Kidney (tissue), 14 donors: ENCODE results near the gene DHX30. TPM values are rescaled to one million over a fixed set of nuclear protein-coding genes. Genes with fewer than 3 reads are reported as not detected.
A peak's percentile ranks its signal among the peaks of the same experiment; 100 is the strongest.

Experiments used
- DNase-seq, 5 donors: peaks; one replicate each; pipeline ENCODE4 v3.0.0-alpha.2; 2013 to 2020
- FAIRE-seq: peaks from 2 replicates; lab custom pipeline; 2012; peaks lifted over from hg19 to GRCh38; lab: Jason Lieb, UNC
- H3K27ac ChIP-seq, 2 donors: one replicate each; pipeline ENCODE4 v1.7.0; 2013; ENCODE audit warnings: low read depth in 2 of 2, low read length in 2 of 2, inconsistent platforms in 1 of 2
- H3K27me3 ChIP-seq: one replicate; pipeline ENCODE4 v1.7.1; 2013; ENCODE audit warnings: low read length, inconsistent platforms; ENCODE audit not compliant: control insufficient read depth, insufficient read depth
- H3K36me3 ChIP-seq, 3 donors: one replicate each; pipeline versions ENCODE4 v1.7.0 to v1.7.1; 2013; ENCODE audit warnings: low read length in 3 of 3, control low read depth in 1 of 3, inconsistent platforms in 1 of 3; ENCODE audit not compliant: insufficient read depth in 3 of 3, control insufficient read depth in 2 of 3
- H3K4me1 ChIP-seq, 3 donors: one replicate each; pipeline versions ENCODE4 v1.7.0 to v1.7.1; 2013; ENCODE audit warnings: low read length in 3 of 3, inconsistent platforms in 1 of 3, low read depth in 1 of 3; ENCODE audit not compliant: control insufficient read depth in 2 of 3, insufficient read depth in 2 of 3
- H3K4me3 ChIP-seq, 3 donors: one replicate each; pipeline versions ENCODE4 v1.7.0 to v1.8.1; 2013; ENCODE audit warnings: low read length in 3 of 3, control low read depth in 1 of 3, inconsistent platforms in 1 of 3
- H3K9ac ChIP-seq, 3 donors: one replicate each; pipeline versions ENCODE4 v1.7.0 to v1.7.1; 2013; ENCODE audit warnings: low read length in 3 of 3, control low read depth in 1 of 3, inconsistent platforms in 1 of 3
- H3K9me3 ChIP-seq, 3 donors: one replicate each; pipeline versions ENCODE4 v1.7.0 to v1.7.1; 2013; ENCODE audit warnings: low read length in 3 of 3, control low read depth in 1 of 3, inconsistent platforms in 1 of 3; ENCODE audit not compliant: control insufficient read depth in 2 of 3, insufficient read depth in 1 of 3
- intact Hi-C: fragments of 100-400 bp; cut with DNase I; formaldehyde crosslinking; loops from one replicate; pipeline ENCODE4 v1.11.1; 2022
- polyA plus RNA-seq: library from polyadenylated mRNA; stranded (reverse); fragments of 350-450 nt; fragmentation: Illumina TruSeq; extraction: RNeasy Lipid Tissue Mini Kit (QIAGEN cat#74804); gene quantifications from one replicate; pipeline ENCODE4 v1.2.3, GENCODE V29; 2014; ENCODE audit warnings: low read depth, low replicate concordance; ENCODE audit not compliant: insufficient read depth
- total RNA-seq: library from RNA; stranded (reverse); fragmentation: NEBNext Ultra II Directional; extraction: Animal tissue kit (Norgen Biotek cat#: 25700); gene quantifications from one replicate; pipeline ENCODE4 v1.2.1, GENCODE V29; 2021
- TF ChIP-seq, protein P1 (sequence below): IDR thresholded peaks from 3 replicates; pipeline ENCODE4 v1.5.1; 2012; ENCODE audit warnings: mild to moderate bottlenecking, moderate library complexity, borderline replicate concordance; ENCODE audit not compliant: insufficient read depth; ENCODE audit errors: extremely low read depth
- donor health status: control.
- donor health status: control.
- donor health status: control.
- donor health status: control.
- donor health status: control.
- donor health status: DM: yes; HTN: yes; CAD: no.
- donor health status: Normal renal cell carcinoma (clear cell type).

The DHX30 gene
- total and polyA plus RNA-seq, 2 donors from 2014 or later = 37.8 to 59.7 TPM

DNA sequence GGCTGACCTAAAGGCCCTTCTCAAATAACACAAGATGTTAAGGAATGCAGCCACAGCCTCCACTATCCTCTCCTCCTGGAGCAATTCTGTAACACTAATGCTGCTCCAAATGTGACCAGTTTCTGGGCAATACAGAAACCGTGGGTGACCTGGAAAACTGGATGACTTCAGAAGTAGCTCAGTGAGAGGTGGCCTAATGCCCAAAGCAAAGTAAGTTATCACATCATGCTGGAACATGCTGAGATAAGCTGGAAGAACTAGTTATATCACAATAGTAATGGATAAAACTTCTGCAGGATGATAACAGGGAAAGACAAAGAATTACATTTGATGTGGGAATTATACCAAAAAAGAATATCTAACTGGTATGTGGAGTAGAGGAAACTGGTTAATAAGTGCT is 72.0 kb downstream of the DHX30 start:
- Histone ChIP-seq H3K9ac (no peak overlapping the region), H3K4me3 (no peak overlapping the region), H3K9me3 (no peaks in the 10 kb centered on the region), H3K36me3 (peaks cover 0 to 50% (median 24%) of the 10 kb centered on the region in 3 donors), H3K27ac (no peak overlapping the region), H3K27me3 (no peaks in the 10 kb centered on the region), H3K4me1 (no peaks in the 10 kb centered on the region)
- DNase-seq (peak in 2 of 5 donors; percentile 24), FAIRE-seq (no peak)
- TF ChIP-seq, protein P1, sequence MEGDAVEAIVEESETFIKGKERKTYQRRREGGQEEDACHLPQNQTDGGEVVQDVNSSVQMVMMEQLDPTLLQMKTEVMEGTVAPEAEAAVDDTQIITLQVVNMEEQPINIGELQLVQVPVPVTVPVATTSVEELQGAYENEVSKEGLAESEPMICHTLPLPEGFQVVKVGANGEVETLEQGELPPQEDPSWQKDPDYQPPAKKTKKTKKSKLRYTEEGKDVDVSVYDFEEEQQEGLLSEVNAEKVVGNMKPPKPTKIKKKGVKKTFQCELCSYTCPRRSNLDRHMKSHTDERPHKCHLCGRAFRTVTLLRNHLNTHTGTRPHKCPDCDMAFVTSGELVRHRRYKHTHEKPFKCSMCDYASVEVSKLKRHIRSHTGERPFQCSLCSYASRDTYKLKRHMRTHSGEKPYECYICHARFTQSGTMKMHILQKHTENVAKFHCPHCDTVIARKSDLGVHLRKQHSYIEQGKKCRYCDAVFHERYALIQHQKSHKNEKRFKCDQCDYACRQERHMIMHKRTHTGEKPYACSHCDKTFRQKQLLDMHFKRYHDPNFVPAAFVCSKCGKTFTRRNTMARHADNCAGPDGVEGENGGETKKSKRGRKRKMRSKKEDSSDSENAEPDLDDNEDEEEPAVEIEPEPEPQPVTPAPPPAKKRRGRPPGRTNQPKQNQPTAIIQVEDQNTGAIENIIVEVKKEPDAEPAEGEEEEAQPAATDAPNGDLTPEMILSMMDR = no peak
- intact Hi-C loops = no loop called here

DNA sequence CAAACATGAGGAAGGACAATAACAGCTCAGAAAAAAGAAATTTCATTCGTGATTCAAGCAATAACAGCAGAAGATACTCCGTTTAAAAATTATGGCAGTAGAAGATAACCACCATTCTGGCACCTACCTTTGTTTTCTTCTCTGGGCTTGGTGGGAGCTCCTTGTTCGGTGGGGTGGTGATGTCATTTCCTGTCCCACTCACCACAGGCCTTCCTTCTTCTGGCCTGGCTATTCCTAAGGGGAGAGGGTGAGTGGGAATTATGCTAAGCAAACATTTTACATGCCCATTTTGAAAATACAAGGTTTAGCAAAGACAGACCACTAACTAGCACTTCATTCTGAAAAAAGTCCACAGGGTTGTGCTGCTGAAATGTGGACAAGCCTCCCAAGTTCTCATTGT is 74.4 kb downstream of the DHX30 start:
- Histone ChIP-seq H3K27ac (no peak overlapping the region), H3K36me3 (peaks cover 0 to 32% (median 15%) of the 10 kb centered on the region in 3 donors), H3K4me1 (no peaks in the 10 kb centered on the region), H3K4me3 (no peak overlapping the region), H3K9me3 (no peaks in the 10 kb centered on the region), H3K27me3 (no peaks in the 10 kb centered on the region), H3K9ac (no peak overlapping the region)
- TF ChIP-seq, protein P1 = no peak
- DNase-seq (no peak), FAIRE-seq (no peak)
- intact Hi-C loops = no loop called here

DNA sequence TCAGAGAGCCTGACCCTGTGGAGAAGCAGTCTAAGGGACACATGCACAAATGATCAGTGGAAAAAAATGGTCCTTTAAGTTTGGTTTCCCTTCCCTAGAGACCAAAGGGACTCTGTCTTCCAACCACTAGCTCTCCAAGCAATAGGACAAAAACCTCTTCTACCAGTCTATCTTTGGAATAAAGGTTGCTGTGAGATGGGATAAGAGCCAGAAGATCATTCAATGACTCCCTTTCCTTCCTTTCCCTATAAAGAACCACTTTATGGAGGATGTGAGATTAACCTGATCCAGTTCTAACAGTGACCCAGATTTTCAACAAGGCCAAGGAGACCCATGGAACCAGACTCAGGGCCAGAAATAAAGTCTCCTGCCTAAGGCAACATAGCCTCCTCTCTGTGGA is 74.8 kb downstream of the DHX30 start:
- no peak overlapping the region for H3K4me3 ChIP-seq

More for the DNA sequence above, 74.8 kb downstream of the DHX30 start:
- no peaks in the 10 kb centered on the region for H3K4me1 ChIP-seq
- intact Hi-C loops = no loop called here
- TF ChIP-seq, protein P1 = no peak
- FAIRE-seq (no peak), DNase-seq (no peak)
- no peak overlapping the region for H3K27ac ChIP-seq
- peaks cover 0 to 28% (median 13%) of the 10 kb centered on the region in 3 donors for H3K36me3 ChIP-seq
- no peak overlapping the region for H3K9ac ChIP-seq
- H3K27me3 ChIP-seq = no peaks in the 10 kb centered on the region
- no peaks in the 10 kb centered on the region for H3K9me3 ChIP-seq
